GM21367 (cell line): Measurements from ENCODE around the gene CAP2.
"Not testable (repeated sequence)": the region's sequence is repeated elsewhere in the genome, so short reads cannot be mapped to it uniquely, and the experiment has no call there.

Experiments
- ATAC-seq: cut with Tn5 transposase; IDR thresholded peaks from one replicate; pipeline ENCODE4 v1.9.1; 2021; ENCODE audit not compliant: unreplicated experiment

CAP2 gene

DNA sequence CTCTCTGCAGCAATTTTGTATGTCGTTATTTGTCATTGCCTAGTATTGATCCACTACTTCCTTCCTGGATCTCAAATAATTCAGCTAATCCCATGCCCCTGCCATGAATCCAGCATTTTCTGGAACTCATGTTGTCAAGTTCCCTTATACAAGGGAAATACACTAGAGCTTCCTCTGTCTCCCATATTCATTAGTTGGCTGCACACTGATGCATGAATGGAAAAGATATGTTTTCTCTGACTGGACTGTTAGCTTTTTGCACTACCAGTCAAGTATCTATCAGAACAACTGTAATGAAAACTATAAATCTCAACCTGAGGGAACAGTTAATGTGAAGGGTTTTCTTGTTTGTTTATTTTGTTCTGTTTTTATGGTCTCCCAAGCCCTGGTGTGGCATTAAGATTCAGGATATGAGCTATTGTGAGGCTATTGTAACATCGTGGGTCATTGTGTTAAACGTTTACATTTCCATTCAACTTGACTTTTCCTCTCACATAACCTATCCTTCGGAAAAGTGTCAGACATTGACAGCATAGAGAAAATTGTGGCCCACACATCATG is 104.2 kb downstream of the CAP2 start:
- ATAC-seq = no peak

DNA sequence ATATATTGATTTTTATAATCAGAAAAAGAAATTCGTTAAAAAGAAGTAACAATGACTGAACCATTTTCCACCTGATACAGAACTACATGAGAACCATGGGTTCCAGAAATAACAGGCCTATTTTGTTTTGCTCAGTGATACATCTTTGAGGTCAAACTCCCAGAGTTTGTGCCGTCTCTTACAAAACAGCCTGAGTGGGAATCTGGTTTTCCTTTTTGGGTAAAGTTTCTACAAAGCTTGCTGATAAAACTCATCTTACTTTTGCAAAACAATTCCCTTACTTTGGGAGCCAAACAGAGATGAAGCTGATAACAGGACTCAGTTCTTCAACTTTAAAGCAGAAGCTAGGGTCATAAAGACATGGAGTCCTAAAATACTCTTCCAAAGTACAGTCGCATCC is 108.0 kb downstream of the CAP2 start:
- no peak for ATAC-seq

DNA sequence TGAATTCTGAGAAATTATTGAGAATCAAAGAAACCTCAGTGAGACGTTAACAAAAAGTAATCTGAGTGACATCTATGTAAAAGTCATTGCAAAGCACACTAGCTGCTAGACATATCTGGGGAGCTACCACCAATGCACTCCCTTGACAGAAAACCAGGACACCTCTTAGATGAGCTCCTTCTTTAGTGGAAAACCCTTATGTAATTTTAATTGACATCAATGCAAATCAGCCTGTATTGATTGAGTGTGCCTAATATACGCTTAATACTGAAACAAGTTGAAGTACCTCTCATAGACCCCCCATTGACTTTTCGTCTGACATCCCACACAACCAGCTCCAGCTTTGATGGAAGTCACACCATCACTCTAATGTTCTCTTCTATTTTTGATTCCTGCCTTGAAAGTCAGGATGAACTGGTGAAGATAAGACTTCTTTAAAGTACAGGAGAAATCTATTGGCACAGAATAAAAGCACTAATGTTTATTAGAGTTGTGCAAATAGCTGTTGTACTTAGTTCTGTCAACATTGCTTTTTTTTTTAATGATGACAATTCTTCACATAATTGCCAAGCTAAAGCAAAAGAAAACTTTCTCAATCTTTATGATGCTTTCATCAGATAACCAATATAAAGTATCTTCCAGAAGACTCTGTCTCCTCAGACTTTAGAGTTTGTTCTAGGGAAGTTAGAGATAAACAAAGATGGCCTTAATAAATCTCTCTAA is 108.7 kb downstream of the CAP2 start:
- no peak for ATAC-seq

DNA sequence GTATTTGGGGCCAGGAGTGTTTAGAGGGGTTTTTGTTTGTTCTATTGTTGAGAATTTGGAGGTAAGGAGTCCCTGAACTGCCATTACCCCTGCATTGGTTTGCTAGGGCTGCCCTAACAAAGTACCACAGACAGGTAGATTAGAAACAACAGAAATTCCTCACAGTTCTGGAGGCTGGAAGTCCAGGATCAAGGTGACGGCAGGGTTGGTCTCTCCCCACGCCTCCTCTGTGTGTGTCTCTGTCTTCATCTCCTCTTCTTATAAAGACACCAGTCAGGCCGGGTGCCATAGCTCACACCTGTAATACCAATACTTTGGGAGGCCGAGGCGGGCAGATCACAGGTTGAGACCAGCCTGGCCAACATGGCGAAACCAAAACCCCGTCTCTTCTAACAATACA is 109.7 kb downstream of the CAP2 start:
- ATAC-seq = no peak

DNA sequence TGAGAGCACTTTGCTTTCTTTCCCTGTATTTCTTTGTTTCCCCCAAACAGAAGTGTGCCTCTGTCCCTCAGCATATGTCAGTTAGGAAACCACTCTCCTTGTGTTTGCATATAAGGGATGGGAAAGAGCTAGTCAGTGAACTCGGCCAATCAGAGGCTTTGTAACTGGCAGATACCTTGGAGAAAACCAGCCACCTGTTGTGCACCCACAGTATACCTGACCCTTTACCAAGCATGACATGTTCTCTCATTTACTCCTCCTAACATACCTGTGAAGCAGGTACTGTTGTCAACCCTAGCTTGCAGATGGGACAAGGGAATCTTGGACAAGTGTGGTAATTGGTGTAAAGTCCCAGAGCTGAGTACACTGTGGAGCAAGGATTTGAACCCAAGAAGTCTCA is 110.6 kb downstream of the CAP2 start:
- no peak for ATAC-seq

DNA sequence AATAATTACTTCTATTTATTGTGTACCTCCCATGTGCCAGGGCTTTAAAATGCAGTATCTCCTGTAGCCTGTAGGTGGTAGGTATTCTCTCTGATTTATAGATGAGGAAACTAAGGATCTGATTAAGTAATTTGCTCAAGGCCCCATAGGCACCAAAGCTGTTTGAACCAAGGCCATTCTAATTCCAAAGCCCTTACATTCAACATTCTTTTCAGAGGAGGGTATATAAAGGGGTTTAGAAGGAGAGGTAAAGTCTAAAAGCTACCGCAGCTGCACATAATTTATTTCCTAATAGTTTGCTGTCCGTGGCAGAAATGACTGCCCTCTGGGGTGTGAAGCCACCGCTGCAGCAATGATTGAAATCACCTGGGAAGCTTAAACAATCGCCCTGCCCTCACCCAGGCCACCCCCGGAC is 111.7 kb downstream of the CAP2 start:
- ATAC-seq = no peak

DNA sequence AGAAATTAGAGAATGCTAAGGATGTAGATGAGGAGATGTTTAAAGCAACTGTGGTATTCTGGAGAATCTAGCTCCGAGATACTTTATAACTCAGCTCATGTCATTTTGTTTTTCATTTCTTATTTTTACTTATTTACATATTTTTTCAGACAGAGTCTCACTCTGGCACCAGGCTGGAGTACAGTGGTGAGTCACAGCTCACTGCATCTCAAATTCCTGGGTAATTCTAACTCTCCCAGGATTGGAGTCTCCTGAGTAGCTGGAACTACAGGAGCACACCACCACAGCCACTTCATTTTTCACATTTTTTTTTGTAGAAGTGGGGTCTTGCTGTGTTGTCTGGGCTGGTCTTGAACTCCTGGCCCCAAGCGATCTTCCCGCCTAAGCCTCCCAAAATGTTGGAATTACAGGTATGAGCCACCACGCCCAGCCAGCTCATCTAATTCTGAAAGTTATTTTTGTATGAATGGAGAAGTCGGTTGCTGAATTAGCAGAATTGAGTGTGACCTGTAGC is 112.4 kb downstream of the CAP2 start:
- no peak for ATAC-seq

DNA sequence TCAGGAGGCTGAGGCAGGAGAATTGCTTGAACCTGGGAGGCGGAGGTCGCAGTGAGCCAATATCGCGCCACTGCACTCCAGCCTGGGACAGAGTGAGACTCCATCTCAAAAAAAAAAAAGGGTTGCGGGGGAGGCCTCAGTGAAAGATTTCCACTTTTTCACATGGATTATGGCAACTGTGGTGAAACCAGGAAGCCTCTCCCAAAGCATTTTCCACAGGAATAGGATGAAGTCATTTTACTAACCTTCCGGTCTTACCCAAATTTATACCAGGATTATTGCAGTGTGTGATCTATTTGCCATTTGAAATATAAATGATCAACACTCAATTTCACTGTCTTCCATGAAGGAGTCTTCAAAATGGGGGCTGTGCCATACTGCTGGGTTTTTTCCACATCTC is 113.1 kb downstream of the CAP2 start:
- no peak for ATAC-seq

DNA sequence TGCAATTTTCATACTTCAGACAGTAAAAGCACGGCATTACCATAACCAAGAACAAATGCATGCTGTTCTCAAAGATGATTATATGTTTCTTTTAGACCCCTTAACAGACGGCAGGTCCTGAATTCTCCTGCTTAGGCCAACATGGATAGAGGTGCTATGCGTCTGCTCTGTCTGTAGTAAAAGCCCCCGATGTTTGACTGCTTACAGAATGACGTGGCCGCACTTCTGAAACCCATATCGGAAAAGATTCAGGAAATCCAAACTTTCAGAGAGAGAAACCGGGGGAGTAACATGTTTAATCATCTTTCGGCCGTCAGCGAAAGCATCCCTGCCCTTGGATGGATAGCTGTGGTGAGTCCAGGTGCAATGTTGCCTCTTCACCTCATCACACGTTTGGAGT is 113.6 kb downstream of the CAP2 start:
- ATAC-seq = no peak

DNA sequence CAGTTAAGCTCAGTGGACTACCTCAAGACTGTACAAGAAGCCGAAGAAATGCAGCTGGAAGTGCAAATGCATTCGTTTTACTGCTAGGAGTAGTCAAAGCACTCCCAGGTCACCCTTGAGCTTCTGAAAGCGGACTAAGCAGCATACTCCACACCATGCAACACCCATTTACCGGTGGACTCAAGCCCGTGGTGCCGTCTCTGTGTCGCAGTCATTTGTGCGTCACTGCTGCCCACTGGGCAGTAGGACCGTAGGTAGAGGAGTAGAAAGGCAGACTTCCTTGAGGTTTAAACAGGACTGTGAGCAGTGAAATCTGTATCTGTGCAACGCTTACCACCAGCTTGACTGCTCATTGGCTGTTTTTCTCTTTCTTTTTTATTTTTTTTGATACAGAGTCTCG is 117.7 kb downstream of the CAP2 start:
- no peak for ATAC-seq

DNA sequence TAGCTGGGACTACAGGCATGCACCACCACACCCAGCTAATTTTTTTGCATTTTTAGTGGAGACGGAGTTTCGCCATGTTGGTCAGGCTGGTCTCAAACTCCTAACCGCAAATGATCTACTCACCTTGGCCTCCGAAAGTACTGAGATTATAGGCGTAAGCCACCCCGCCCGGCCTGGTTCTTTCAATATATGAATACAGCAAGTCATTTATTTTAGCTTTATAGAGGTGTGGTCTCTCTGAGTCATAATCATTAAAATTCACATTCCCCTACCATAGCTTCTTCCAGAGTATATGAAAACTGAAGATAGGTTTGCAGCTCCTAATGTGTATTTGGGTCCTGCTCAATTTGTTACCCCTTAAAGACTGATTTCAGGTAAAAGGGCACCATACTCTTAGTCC is 118.2 kb downstream of the CAP2 start:
- ATAC-seq = no peak

DNA sequence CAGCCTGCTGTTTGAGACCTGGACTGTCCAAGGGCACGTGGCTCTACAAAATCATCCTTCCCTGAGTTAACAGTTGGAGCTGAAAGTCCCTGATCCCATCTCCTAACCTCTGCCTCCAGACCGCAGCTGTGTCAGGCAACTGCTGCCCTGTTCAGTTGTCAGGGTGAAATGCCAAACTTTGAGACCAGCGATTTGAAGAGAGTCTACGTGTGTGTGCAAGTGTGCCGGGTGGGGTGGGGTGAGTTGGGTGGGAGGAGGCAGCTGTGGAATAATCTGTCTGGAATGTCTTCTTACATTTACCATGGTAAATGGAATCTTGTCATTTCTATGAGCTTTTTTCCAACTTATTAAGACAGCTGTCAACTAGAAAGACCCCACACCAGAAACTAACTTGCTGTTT is 125.7 kb downstream of the CAP2 start:
- no peak for ATAC-seq

DNA sequence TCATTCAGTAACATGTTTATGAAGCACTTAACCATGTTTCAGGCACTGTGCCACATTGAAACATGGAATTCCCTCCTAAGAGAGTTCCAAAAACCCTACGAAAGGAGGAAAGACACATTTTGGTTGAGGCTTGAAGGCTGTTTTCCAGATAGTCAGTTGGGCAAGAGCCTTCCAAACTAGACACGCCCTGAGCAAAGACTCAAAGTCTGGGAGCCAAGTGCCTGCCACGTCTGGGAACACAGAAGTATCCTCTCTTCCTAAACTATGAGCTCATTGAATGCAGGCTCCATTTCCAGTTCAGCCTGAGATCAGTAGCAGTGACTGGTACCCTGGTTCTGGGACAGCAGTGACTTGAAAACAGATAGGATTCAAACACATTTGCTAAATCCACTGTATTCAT is 132.2 kb downstream of the CAP2 start:
- no peak for ATAC-seq

DNA sequence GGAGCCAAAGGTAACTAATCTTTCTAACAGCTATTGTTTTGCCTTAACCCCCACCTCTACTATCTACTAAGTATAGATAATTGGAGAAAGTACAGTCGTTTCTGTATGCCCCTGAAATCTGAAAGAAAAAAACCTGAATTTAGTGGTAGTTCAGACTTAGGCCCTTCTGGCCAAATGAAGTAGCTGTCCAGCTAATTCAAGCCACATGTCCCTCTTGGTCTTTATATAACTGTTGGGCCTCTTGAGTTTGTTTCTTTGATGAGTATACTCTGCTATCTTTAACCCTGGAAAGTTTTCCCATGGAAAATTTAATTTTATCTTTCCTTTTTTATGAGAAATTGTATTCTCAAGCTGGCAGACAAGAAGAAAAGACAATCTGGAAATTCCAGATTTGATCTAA is 133.7 kb downstream of the CAP2 start:
- ATAC-seq = no peak

DNA sequence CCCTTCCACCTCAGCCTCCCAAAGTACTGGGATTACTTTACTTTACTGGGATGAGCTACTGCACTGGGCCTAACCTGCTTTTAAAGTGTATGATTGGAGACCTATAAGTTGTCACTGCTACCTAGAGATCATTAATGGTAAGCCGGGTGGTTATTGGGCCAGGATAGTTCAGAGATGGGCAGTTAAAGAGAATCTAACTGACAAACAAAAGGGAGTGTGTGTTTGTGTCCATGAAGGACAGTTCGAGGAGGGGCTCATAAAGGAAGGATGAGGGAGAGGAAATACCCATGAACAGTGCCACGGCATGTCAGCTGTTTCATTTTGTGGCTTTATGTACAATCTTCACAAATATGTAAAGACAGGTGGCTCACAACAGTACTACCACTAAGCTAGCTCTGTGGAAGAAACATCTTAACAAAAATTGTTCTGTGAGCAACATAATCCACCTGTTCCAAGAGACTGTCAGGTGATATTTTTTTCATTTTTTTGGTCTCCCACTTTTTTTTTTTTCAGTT is 137.0 kb downstream of the CAP2 start:
- no peak for ATAC-seq

DNA sequence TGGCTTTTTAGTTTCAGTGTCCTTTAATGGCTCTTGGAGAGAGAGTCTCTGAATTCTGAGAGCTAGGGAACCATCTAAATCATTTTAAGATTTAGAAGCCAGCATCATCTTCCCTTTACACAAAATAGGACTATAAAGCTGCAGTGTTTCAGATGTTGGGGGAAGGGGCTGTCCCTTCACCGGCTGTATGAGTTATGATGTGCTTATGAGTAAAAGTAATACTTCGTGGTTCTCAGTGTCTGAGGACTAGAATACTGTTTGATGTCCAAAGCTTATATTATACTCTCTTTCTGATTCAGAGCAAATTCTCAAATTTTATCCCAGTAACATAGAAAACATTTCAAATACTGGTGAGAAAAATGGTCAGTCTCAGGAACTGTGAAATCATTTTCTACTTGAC is 143.2 kb downstream of the CAP2 start:
- peak; percentile 60 for ATAC-seq

DNA sequence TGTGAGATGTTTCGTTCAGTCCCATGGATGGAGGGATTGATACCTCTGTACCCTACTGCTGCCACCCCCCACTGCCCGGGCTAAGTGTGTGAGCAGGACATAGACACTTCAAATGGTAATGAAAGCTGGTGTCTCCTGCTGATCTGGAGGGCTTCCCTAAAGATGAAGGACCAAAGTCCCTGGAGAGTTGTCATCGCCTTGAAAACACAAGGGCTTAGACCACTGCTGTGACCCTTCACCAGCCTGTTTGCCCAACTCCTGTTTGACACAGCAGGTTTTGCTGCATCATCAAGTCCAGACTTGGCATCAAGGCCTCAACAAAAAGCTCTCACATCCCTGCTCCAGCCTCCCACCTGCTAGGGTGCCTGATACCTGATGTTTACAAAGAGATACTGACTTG is 148.8 kb downstream of the CAP2 start:
- ATAC-seq = no peak

DNA sequence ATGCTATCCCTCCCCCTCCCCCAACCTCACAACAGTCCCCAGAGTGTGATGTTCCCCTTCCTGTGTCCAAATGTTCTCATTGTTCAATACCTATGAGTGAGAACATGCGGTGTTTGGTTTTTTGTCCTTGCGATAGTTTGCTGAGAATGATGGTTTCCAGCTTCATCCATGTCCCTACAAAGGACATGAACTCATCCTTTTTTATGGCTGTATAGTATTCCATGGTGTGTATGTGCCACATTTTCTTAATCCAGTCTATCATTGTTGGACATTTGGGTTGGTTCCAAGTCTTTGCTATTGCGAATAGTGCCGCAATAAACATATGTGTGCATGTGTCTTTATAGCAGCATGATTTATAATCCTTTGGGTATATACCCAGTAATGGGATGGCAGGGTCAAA is 152.3 kb downstream of the CAP2 start:
- ATAC-seq = not testable (repeated sequence)

DNA sequence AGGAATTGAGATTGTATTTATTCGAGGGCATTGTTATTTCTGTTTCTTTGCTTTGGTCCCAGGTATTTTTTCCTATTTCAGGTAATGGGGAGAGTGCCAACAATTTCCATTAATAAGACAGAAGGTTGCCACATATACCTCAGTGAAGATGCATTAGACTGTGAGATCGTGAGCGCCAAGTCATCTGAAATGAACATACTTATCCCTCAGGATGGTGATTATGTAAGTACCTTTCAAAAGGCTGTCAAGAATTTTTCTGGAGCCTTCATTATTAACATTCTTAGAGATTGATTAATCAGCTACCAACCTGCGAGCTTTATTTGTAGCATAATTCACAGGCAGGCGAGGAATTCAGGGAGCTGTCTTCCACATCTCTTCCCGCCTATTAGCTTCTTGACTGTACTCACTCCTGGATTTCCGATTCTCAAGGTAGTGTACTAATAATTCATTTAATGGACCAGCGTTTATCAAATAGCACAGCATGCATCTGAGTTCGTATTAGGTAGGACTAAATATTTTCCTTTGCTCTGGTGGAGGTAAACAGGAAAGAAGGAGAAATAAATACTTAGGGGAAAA is 158.1 kb downstream of the CAP2 start:
- no peak for ATAC-seq

DNA sequence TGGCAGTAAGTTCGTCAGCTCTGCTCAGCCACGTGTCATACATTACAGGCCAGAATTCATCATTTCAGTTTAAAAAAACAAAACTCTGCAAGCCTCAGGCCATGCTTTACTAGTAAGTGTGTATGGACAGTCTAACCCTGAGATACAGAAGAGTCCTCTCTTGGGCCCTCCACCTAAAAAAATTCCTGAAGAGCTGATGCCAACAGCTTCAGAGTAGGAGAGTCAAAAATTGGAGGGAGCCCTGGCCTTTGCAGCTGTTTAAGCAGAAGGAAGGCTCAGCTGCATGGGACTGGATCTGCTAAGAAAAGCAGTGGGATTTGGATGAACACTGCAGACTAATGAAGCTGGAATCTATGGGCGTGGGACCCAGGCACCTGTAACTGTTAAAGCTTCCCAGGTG is 159.5 kb downstream of the CAP2 start:
- ATAC-seq = no peak

DNA sequence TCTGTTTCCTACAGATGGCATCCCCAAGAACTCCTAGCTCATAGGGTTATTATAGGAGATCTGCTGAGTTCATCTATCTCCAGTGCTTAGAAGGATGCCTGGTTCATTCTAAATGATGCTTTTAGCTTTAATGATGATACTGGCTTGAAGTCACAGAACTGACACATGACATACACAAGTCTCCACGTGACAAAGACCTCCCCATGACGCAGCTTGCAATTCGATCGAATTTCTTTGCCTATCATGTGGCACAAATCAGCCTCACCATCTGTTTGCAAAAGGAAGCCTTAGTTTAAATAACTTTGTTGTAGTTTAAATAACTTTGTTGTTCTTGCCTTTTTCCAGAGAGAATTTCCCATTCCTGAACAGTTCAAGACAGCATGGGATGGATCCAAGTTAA is 162.6 kb downstream of the CAP2 start:
- ATAC-seq = no peak

DNA sequence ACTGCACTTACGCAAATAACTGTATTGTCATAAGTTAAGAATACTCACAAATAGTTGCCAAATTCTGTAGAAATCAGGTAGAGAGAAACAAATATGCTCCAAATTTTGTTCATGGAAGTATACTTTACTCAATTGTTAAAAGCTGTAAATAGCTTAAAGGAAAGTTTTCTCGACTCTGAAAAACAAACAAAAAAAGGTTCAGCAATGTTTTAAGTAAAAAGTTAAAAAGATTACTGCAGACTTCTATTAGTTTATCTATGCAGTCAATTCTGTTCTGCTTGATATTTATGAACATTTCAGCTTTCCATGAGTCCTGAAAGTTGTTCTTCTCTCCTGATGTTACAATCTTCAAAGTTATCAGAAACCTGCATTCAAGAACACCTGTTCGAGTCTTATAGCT is 169.2 kb downstream of the CAP2 start:
- ATAC-seq = no peak
